Sciatic nerve (tissue), 2 donors: ENCODE data around the gene RASSF7. TPM values are rescaled to one million over a fixed set of nuclear protein-coding genes. Genes with fewer than 3 reads are reported as not detected.

ENCODE experiments used
- ATAC-seq: fragments of 200-7000 bp; cut with Tn5 transposase; one replicate; pipeline ENCODE4 v1.9.1; 2020; ENCODE audit warnings: mild to moderate bottlenecking, moderate library complexity
- DNase-seq: peaks from one replicate; pipeline ENCODE4 v3.0.0-alpha.2; 2020; ENCODE audit warnings: low spot score
- intact Hi-C: fragments of 100-400 bp; cut with DNase I; formaldehyde crosslinking; loops from one replicate; pipeline ENCODE4 v1.14.2; 2022
- total RNA-seq: library from RNA; stranded (reverse); fragmentation: NEBNext Ultra II Directional; extraction: Animal tissue kit (Norgen Biotek cat#: 25700); gene quantifications from one replicate; pipeline ENCODE4 v1.2.1, GENCODE V29; 2021
- donor health status: DM: no; HTN: no; CAD: no.
- donor health status: DM: no; HTN: no; CAD: no.

RASSF7 gene
- total RNA-seq, 1 donor from 2014 or later = 7.5 TPM

- DNase-seq (peak; percentile 98), ATAC-seq (peak; percentile 97)
- intact Hi-C loops = no loop called here
Observed at GRCh38 chr11:575996-576768, 15.4 kb downstream of the RASSF7 start, which contains the start of gene PHRF1. TSS of gene PHRF1 (plus strand) at chr11:576470. CDS start at chr11:581513, 5,043 bp downstream.

GRCh38 chr11:576811-577610 lies 16.2 kb downstream of the RASSF7 start:
- no peak for ATAC-seq
- DNase-seq = no peak
- intact Hi-C loops = no loop called here

GRCh38 chr11:577611-577894 lies 16.8 kb downstream of the RASSF7 start:
- DNase-seq (no peak), ATAC-seq (no peak)
- intact Hi-C loops = no loop called here

GRCh38 chr11:578276-579035 lies 17.7 kb downstream of the RASSF7 start:
- DNase-seq = no peak
- intact Hi-C loops = no loop called here

GRCh38 chr11:579830-580601 lies 19.2 kb downstream of the RASSF7 start:
- ATAC-seq = no peak
- intact Hi-C loops = no loop called here
- no peak for DNase-seq

More at GRCh38 chr11:578276-579035, 17.7 kb downstream of the RASSF7 start:
- no peak for ATAC-seq

- intact Hi-C loops = no loop called here
- ATAC-seq = no peak
- DNase-seq = no peak
Observed at GRCh38 chr11:581342-581741, 20.6 kb downstream of the RASSF7 start.

GRCh38 chr11:581752-582151 lies 21.0 kb downstream of the RASSF7 start:
- DNase-seq (no peak), ATAC-seq (no peak)
- intact Hi-C loops = no loop called here

GRCh38 chr11:584287-584686 lies 23.5 kb downstream of the RASSF7 start:
- DNase-seq (no peak), ATAC-seq (no peak)

GRCh38 chr11:586376-587316 lies 25.9 kb downstream of the RASSF7 start:
- DNase-seq (no peak), ATAC-seq (peak; percentile 33)
- intact Hi-C loops = no loop called here

More at GRCh38 chr11:584287-584686, 23.5 kb downstream of the RASSF7 start:
- intact Hi-C loops = no loop called here

GRCh38 chr11:587546-587945 lies 26.8 kb downstream of the RASSF7 start:
- DNase-seq (no peak), ATAC-seq (no peak)
- intact Hi-C loops = no loop called here

- intact Hi-C loops = no loop called here
- ATAC-seq = no peak
Observed at GRCh38 chr11:587978-588380, 27.2 kb downstream of the RASSF7 start.

GRCh38 chr11:589798-590197 lies 29.0 kb downstream of the RASSF7 start:
- DNase-seq (no peak), ATAC-seq (no peak)
- intact Hi-C loops = no loop called here

More at GRCh38 chr11:587978-588380, 27.2 kb downstream of the RASSF7 start:
- DNase-seq = no peak

- intact Hi-C loops = no loop called here
- no peak for ATAC-seq
- no peak for DNase-seq
Observed at GRCh38 chr11:590997-591396, 30.2 kb downstream of the RASSF7 start.

GRCh38 chr11:592501-592900 lies 31.7 kb downstream of the RASSF7 start:
- no peak for DNase-seq
- no peak for ATAC-seq
- intact Hi-C loops = no loop called here

- intact Hi-C loops = no loop called here
- ATAC-seq = no peak
- no peak for DNase-seq
Observed at GRCh38 chr11:592918-593317, 32.1 kb downstream of the RASSF7 start.

GRCh38 chr11:593347-593746 lies 32.6 kb downstream of the RASSF7 start:
- ATAC-seq (no peak), DNase-seq (no peak)
- intact Hi-C loops = no loop called here

GRCh38 chr11:595400-595799 lies 34.6 kb downstream of the RASSF7 start:
- no peak for ATAC-seq
- no peak for DNase-seq
- intact Hi-C loops = no loop called here

GRCh38 chr11:596374-596773 lies 35.6 kb downstream of the RASSF7 start:
- intact Hi-C loops = no loop called here
- DNase-seq (no peak), ATAC-seq (no peak)
